Esophagus muscularis mucosa (tissue), 4 donors: ENCODE data around the gene CYTH1. TPM values are rescaled to one million over a fixed set of nuclear protein-coding genes. Genes with fewer than 3 reads are reported as not detected.
"Not testable (repeated sequence)": the region's sequence is repeated elsewhere in the genome, so short reads cannot be mapped to it uniquely, and the experiment has no call there.

Source experiments
- DNase-seq: peaks from one replicate; pipeline ENCODE4 v3.0.0-alpha.2; 2017; ENCODE audit errors: extremely low spot score
- H3K27ac ChIP-seq, 4 donors: fragments of 200-600 bp; sonication (generic); replicated peaks in 1 of 4; 1 replicate in 3 of 4; 2 replicates in 1 of 4; pipeline ENCODE4 v1.5.1; 2016 to 2019; ENCODE audit warnings: mild to moderate bottlenecking in 1 of 4
- H3K27me3 ChIP-seq, 4 donors: fragments of 200-600 bp; sonication (generic); one replicate each; pipeline versions ENCODE4 v1.5.1 to v1.6.0; 2016 to 2019
- H3K36me3 ChIP-seq, 4 donors: fragments of 200-600 bp; sonication (generic); one replicate each; pipeline ENCODE4 v1.5.1; 2016 to 2019
- H3K4me1 ChIP-seq, 4 donors: fragments of 200-600 bp; sonication (generic); one replicate each; pipeline ENCODE4 v1.5.1; 2016 to 2019
- H3K4me3 ChIP-seq, 4 donors: fragments of 200-600 bp; sonication (generic); 1 replicate in 2 of 4; 2 replicates in 2 of 4; pipeline ENCODE4 v1.5.1; 2016 to 2019; ENCODE audit warnings: mild to moderate bottlenecking in 4 of 4, moderate library complexity in 1 of 4
- H3K9me3 ChIP-seq, 4 donors: fragments of 200-600 bp; sonication (generic); 1 replicate in 3 of 4; 2 replicates in 1 of 4; pipeline ENCODE4 v1.5.1; 2016 to 2019
- EP300 ChIP-seq: sonication (generic); formaldehyde crosslinking; IDR thresholded peaks from one replicate; pipeline ENCODE4 v1.6.1; 2017; ENCODE audit warnings: antibody characterized with exemption
- POLR2A ChIP-seq: fragments of 450-650 bp; IDR thresholded peaks from one replicate; pipeline ENCODE4 v1.6.1; 2017; ENCODE audit warnings: antibody characterized with exemption, moderate library complexity, mild to moderate bottlenecking, low read depth
- POLR2AphosphoS5 ChIP-seq, 2 donors: sonication (generic); formaldehyde crosslinking; IDR thresholded peaks; one replicate each; pipeline ENCODE4 v1.6.1; 2017; ENCODE audit warnings: antibody characterized with exemption in 2 of 2
- WGBS: methylation state at CpG from one replicate; pipeline ENCODE4 v1.1.5; 2018; 5-methylcytosine and 5-hydroxymethylcytosine counted together
- intact Hi-C: fragments of 100-400 bp; cut with DNase I; formaldehyde crosslinking; loops from one replicate; pipeline ENCODE4 v1.15.1; 2023
- total RNA-seq, 4 donors: library from RNA; depleted of rRNA; stranded (reverse); fragments of >200 nt; gene quantifications; one replicate each; pipeline versions ENCODE4 v1.1.0 to v1.2.1, GENCODE V29; 2016
- TF ChIP-seq, protein P1 (sequence below), 3 experiments: fragments of 200-600 bp in 2 of 3; fragments of 450-650 bp in 1 of 3; sonication (generic) in 2 of 3; IDR thresholded peaks; one replicate each; pipeline ENCODE4 v1.5.1; 2017 to 2019; ENCODE audit warnings: antibody characterized with exemption in 3 of 3, mild to moderate bottlenecking in 2 of 3, moderate library complexity in 1 of 3

CYTH1 gene
- total RNA-seq, 4 donors from 2014 or later, result 25.7 to 39.4 (median 35.7) TPM

DNA sequence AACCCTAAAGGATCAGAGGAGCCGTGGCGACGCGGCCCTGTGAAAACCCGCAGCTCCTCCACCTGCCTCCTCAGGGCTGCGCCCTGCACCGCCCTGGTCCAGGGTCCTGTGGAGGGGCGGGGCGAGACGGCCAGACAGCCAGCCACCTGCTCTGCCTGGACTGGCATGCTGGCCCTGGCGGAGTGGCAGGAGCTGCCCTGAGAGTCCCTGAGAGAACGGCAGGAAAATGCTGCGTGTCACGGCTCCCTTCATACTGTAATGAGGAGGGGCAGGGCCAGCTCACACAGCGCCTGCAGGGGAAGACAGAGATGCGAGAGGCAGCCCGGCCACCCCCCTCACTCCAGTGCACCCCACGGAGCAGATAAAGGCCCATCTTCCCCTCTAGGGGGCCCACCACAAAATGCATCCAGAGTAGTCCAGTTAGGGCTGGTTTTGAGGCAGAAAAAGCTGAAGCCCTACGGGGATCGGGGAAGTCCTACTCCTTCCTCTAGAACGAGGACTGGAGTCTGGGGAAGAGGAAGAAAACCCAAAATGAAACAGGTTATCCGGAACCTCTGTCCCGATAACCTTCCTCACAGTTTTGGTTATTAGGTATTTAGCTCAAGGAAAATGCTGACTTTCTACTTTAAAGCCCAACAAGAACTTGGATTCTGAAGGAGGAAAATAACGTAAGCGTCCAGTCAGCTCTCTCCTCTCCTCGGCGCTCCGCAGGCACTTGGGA, 107.3 kb downstream of the CYTH1 start:
- no peak overlapping the region for H3K27ac ChIP-seq
- H3K4me3 ChIP-seq, result no peak overlapping the region
- 91% methylated on average over 21 of the region's 28 CpGs for WGBS
- H3K36me3 ChIP-seq, result peaks cover 25 to 81% (median 66%) of the 10 kb centered on the region in 4 donors
- no peaks in the 10 kb centered on the region for H3K27me3 ChIP-seq
- no peaks in the 10 kb centered on the region for H3K4me1 ChIP-seq
- TF ChIP-seq EP300, result no peak
- TF ChIP-seq, protein P1, sequence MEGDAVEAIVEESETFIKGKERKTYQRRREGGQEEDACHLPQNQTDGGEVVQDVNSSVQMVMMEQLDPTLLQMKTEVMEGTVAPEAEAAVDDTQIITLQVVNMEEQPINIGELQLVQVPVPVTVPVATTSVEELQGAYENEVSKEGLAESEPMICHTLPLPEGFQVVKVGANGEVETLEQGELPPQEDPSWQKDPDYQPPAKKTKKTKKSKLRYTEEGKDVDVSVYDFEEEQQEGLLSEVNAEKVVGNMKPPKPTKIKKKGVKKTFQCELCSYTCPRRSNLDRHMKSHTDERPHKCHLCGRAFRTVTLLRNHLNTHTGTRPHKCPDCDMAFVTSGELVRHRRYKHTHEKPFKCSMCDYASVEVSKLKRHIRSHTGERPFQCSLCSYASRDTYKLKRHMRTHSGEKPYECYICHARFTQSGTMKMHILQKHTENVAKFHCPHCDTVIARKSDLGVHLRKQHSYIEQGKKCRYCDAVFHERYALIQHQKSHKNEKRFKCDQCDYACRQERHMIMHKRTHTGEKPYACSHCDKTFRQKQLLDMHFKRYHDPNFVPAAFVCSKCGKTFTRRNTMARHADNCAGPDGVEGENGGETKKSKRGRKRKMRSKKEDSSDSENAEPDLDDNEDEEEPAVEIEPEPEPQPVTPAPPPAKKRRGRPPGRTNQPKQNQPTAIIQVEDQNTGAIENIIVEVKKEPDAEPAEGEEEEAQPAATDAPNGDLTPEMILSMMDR (IDR thresholded peaks at IDR 0.05), result no peak
- DNase-seq, result no peak
- H3K9me3 ChIP-seq, result no peaks in the 10 kb centered on the region
- intact Hi-C loops, result no loop called here

DNA sequence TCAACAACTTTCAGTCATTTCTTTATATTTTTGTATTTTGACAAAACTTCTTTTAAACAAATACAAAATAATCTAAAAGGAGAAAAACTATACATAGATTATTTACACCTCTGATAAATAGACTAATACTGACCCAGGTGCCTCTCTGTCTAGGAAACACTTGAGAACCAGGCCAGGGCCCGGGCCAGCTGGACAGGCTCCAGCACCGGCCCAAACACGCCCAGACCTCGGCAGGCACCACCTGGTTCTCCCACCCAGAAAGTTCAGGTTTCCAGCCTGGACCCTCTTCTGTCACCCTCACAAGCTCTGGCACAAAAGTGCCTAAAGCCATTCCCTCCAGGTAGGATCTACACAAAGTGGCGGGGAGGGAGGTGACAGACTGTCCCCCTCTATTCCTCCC, 107.9 kb downstream of the CYTH1 start:
- no peak for TF ChIP-seq POLR2AphosphoS5 (IDR thresholded peaks at IDR 0.05)
- TF ChIP-seq, protein P1 (IDR thresholded peaks at IDR 0.05), result no peak
- no peak for TF ChIP-seq POLR2A
- TF ChIP-seq EP300, result no peak
- H3K36me3 ChIP-seq, result peaks cover 19 to 75% (median 60%) of the 10 kb centered on the region in 4 donors
- H3K27me3 ChIP-seq, result no peaks in the 10 kb centered on the region
- H3K4me1 ChIP-seq, result no peaks in the 10 kb centered on the region
- H3K4me3 ChIP-seq, result no peak overlapping the region
- intact Hi-C loops, result no loop called here
- no peak for DNase-seq
- H3K9me3 ChIP-seq, result no peaks in the 10 kb centered on the region
- WGBS, result 72% methylated on average over 5 of the region's 5 CpGs
- H3K27ac ChIP-seq, result no peak overlapping the region

DNA sequence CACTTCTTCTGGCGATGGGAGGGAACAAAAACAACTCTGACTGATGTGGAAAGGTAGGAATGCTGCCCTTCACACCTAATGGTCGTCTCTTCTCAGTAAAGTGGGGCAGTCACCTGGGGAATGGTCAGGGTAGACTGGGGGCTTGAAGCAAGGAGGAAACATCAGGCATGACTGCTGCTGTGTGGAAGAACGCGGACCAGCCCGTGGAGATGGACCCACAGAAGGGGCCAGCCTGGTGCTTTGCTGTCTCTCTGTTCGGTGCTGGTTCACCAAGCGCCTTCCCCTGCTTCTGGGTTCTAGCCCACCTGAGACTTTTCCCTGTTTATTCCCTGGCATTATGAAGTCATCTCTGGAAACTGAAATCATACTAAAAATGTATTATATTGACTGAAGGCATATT, 108.7 kb downstream of the CYTH1 start:
- intact Hi-C loops, result no loop called here
- 91% methylated on average over 7 of the region's 7 CpGs for WGBS
- Histone ChIP-seq H3K27ac (no peak overlapping the region), H3K27me3 (no peaks in the 10 kb centered on the region), H3K36me3 (peaks cover 16 to 67% (median 52%) of the 10 kb centered on the region in 4 donors), H3K4me3 (no peak overlapping the region), H3K4me1 (no peaks in the 10 kb centered on the region), H3K9me3 (no peaks in the 10 kb centered on the region)
- TF ChIP-seq POLR2A, result no peak
- no peak for TF ChIP-seq EP300
- TF ChIP-seq, protein P1 (IDR thresholded peaks at IDR 0.05), result no peak
- no peak for TF ChIP-seq POLR2AphosphoS5 (IDR thresholded peaks at IDR 0.05)
- DNase-seq, result no peak

DNA sequence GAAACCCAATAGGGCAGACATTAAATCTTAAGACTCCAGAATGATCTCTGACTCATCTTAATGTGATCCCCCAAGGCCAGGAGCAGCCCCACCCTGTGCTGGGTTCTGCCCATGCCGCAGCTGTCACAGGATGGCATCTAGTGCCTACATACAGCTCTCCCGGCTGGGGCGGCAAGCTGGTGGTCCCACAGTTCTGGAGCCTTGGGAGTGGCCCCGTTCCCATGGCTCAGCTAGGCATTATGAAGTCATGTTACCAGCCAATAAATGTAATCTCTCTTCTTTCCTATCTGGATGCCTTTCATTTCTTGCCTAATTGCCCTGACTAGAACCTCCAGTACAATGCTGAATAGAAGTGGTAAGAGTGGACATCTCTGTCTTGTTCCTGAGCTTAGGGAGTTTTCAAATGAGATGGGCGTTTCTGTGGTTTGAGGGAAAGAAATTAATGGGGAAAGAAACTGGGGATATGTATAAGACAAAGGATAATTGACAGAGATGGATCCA, 109.2 kb downstream of the CYTH1 start:
- DNase-seq, result no peak
- intact Hi-C loops, result no loop called here
- no peaks in the 10 kb centered on the region for H3K9me3 ChIP-seq
- no peaks in the 10 kb centered on the region for H3K4me1 ChIP-seq
- H3K4me3 ChIP-seq, result no peak overlapping the region
- no peak overlapping the region for H3K27ac ChIP-seq
- peaks cover 16 to 62% (median 47%) of the 10 kb centered on the region in 4 donors for H3K36me3 ChIP-seq
- TF ChIP-seq POLR2AphosphoS5 (IDR thresholded peaks at IDR 0.05) (no peak), POLR2A (no peak), EP300 (no peak)
- TF ChIP-seq, protein P1 (IDR thresholded peaks at IDR 0.05), result no peak
- WGBS, result 94% methylated on average over 5 of the region's 5 CpGs
- no peaks in the 10 kb centered on the region for H3K27me3 ChIP-seq

DNA sequence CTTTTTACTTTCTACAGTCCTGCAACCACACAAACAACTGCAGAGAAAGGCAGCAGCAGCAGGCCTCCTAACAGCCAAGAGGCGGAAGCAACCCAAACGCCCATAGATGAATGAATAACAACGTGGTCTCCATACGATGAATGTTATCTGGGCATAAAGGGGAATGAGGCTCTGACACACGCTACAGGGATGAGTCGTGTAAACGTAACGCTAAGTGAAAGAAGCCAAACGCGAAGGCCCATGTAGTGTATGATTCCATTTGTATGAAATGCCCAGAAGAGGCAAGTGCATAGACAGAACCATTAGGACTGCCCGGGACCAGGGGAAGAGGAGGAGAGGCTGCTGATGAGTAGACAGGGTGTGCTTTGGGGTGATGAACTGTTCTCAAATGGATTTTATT, 110.1 kb downstream of the CYTH1 start:
- intact Hi-C loops, result no loop called here
- WGBS, result 80% methylated on average over 11 of the region's 11 CpGs
- H3K4me3 ChIP-seq, result no peak overlapping the region
- TF ChIP-seq POLR2A (no peak), POLR2AphosphoS5 (IDR thresholded peaks at IDR 0.05) (no peak), EP300 (no peak)
- TF ChIP-seq, protein P1 (IDR thresholded peaks at IDR 0.05), result no peak
- peaks cover 0 to 2% (median 0%) of the 10 kb centered on the region in 4 donors for H3K4me1 ChIP-seq
- no peaks in the 10 kb centered on the region for H3K27me3 ChIP-seq
- H3K9me3 ChIP-seq, result no peaks in the 10 kb centered on the region
- no peak overlapping the region for H3K27ac ChIP-seq
- DNase-seq, result no peak
- peaks cover 16 to 53% (median 38%) of the 10 kb centered on the region in 4 donors for H3K36me3 ChIP-seq

DNA sequence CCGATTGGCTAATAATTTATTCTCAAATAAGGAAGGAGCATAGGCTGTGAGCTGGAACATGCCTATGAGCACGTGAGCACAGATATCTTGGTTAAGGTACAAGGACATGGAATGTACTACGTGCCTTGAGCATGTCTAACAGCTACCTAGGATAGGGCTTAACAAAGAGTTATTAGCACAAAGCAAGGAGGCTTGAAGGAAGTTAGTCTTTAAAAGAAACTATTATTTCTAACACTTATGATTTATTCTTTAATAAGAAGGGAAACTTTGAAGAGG, 110.4 kb downstream of the CYTH1 start:
- H3K4me3 ChIP-seq, H3K27me3 ChIP-seq, intact Hi-C loops, DNase-seq, H3K9me3 ChIP-seq, H3K4me1 ChIP-seq, H3K27ac ChIP-seq: not testable (repeated sequence)
- H3K36me3 ChIP-seq, result peaks cover 16 to 50% (median 35%) of the 10 kb centered on the region in 4 donors
- 86% methylated on average over 3 of the region's 3 CpGs for WGBS
